Measurements from ENCODE around the gene PHF3.

The PHF3 gene

GRCh38 chr6:63644668-63645326, 9.2 kb downstream of the PHF3 start:
- peaks cover 8% of the 10 kb centered on the region; the same call in 1 of the 2 replicates for H3K36me3 ChIP-seq (ENCODE audit: control insufficient read depth, insufficient read depth, low read length)
- H3K9me3 ChIP-seq (ENCODE audit: control insufficient read depth, insufficient read depth, low read depth, low read length), result no peaks in the 10 kb centered on the region
- no peak overlapping the region for H3K9ac ChIP-seq (ENCODE audit: low read length)
- peaks cover 32% of the 10 kb centered on the region for H3K4me1 ChIP-seq (ENCODE audit: control insufficient read depth, insufficient read depth, low read length)
- no peaks in the 10 kb centered on the region for H3K27me3 ChIP-seq (ENCODE audit: control insufficient read depth, insufficient read depth, low read length)
- H3K4me3 ChIP-seq (ENCODE audit: low read depth, low read length), result no peak overlapping the region
- H3K27ac ChIP-seq (ENCODE audit: low read depth, low read length), result no peak overlapping the region

GRCh38 chr6:63649269-63649668, 13.7 kb downstream of the PHF3 start:
- H3K27ac ChIP-seq (ENCODE audit: low read depth, low read length), result no peak overlapping the region
- no peaks in the 10 kb centered on the region; the same call in 1 of the 2 replicates for H3K36me3 ChIP-seq (ENCODE audit: control insufficient read depth, insufficient read depth, low read length)
- peaks cover 3% of the 10 kb centered on the region; the same call in 1 of the 2 replicates for H3K9me3 ChIP-seq (ENCODE audit: control insufficient read depth, insufficient read depth, low read depth, low read length)
- H3K9ac ChIP-seq (ENCODE audit: low read length), result no peak overlapping the region
- no peak overlapping the region for H3K4me3 ChIP-seq (ENCODE audit: low read depth, low read length)
- peaks cover 12% of the 10 kb centered on the region for H3K4me1 ChIP-seq (ENCODE audit: control insufficient read depth, insufficient read depth, low read length)
- no peaks in the 10 kb centered on the region for H3K27me3 ChIP-seq (ENCODE audit: control insufficient read depth, insufficient read depth, low read length)

GRCh38 chr6:63649847-63650265, 14.3 kb downstream of the PHF3 start:
- Histone ChIP-seq H3K27me3 (ENCODE audit: control insufficient read depth, insufficient read depth, low read length) (no peaks in the 10 kb centered on the region), H3K36me3 (ENCODE audit: control insufficient read depth, insufficient read depth, low read length) (no peaks in the 10 kb centered on the region; the same call in 1 of the 2 replicates), H3K4me3 (ENCODE audit: low read depth, low read length) (no peak overlapping the region), H3K9me3 (ENCODE audit: control insufficient read depth, insufficient read depth, low read depth, low read length) (peaks cover 3% of the 10 kb centered on the region; the same call in 1 of the 2 replicates), H3K27ac (ENCODE audit: low read depth, low read length) (no peak overlapping the region), H3K4me1 (ENCODE audit: control insufficient read depth, insufficient read depth, low read length) (peaks cover 6% of the 10 kb centered on the region), H3K9ac (ENCODE audit: low read length) (no peak overlapping the region)

- no peaks in the 10 kb centered on the region for H3K36me3 ChIP-seq (ENCODE audit: control insufficient read depth, insufficient read depth, low read length)
- H3K27me3 ChIP-seq (ENCODE audit: control insufficient read depth, insufficient read depth, low read length), result no peaks in the 10 kb centered on the region
- no peak overlapping the region for H3K9ac ChIP-seq (ENCODE audit: low read length)
- H3K9me3 ChIP-seq (ENCODE audit: control insufficient read depth, insufficient read depth, low read depth, low read length), result peaks cover 3% of the 10 kb centered on the region; the same call in 1 of the 2 replicates
- H3K4me1 ChIP-seq (ENCODE audit: control insufficient read depth, insufficient read depth, low read length), result no peaks in the 10 kb centered on the region
- H3K27ac ChIP-seq (ENCODE audit: low read depth, low read length), result no peak overlapping the region
- no peak overlapping the region for H3K4me3 ChIP-seq (ENCODE audit: low read depth, low read length)
Measured at GRCh38 chr6:63652980-63653379, 17.4 kb downstream of the PHF3 start.

GRCh38 chr6:63660757-63661156, 25.2 kb downstream of the PHF3 start:
- peaks cover 4% of the 10 kb centered on the region; the same call in 1 of the 2 replicates for H3K4me1 ChIP-seq (ENCODE audit: control insufficient read depth, insufficient read depth, low read length)
- H3K9me3 ChIP-seq (ENCODE audit: control insufficient read depth, insufficient read depth, low read depth, low read length), result no peaks in the 10 kb centered on the region
- H3K27ac ChIP-seq (ENCODE audit: low read depth, low read length), result no peak overlapping the region
- no peak overlapping the region for H3K4me3 ChIP-seq (ENCODE audit: low read depth, low read length)
- H3K36me3 ChIP-seq (ENCODE audit: control insufficient read depth, insufficient read depth, low read length), result no peaks in the 10 kb centered on the region
- H3K27me3 ChIP-seq (ENCODE audit: control insufficient read depth, insufficient read depth, low read length), result no peaks in the 10 kb centered on the region
- no peak overlapping the region for H3K9ac ChIP-seq (ENCODE audit: low read length)

GRCh38 chr6:63661769-63662168, 26.2 kb downstream of the PHF3 start:
- Histone ChIP-seq H3K4me3 (ENCODE audit: low read depth, low read length) (no peak overlapping the region), H3K36me3 (ENCODE audit: control insufficient read depth, insufficient read depth, low read length) (no peaks in the 10 kb centered on the region), H3K27ac (ENCODE audit: low read depth, low read length) (no peak overlapping the region), H3K4me1 (ENCODE audit: control insufficient read depth, insufficient read depth, low read length) (peaks cover 4% of the 10 kb centered on the region; the same call in 1 of the 2 replicates), H3K9ac (ENCODE audit: low read length) (no peak overlapping the region), H3K9me3 (ENCODE audit: control insufficient read depth, insufficient read depth, low read depth, low read length) (no peaks in the 10 kb centered on the region), H3K27me3 (ENCODE audit: control insufficient read depth, insufficient read depth, low read length) (no peaks in the 10 kb centered on the region)

GRCh38 chr6:63663147-63663955, 27.7 kb downstream of the PHF3 start:
- no peak overlapping the region for H3K9ac ChIP-seq (ENCODE audit: low read length)
- no peak overlapping the region for H3K27ac ChIP-seq (ENCODE audit: low read depth, low read length)
- H3K36me3 ChIP-seq (ENCODE audit: control insufficient read depth, insufficient read depth, low read length), result no peaks in the 10 kb centered on the region
- no peak overlapping the region for H3K4me3 ChIP-seq (ENCODE audit: low read depth, low read length)
- no peaks in the 10 kb centered on the region for H3K9me3 ChIP-seq (ENCODE audit: control insufficient read depth, insufficient read depth, low read depth, low read length)
- peaks cover 4% of the 10 kb centered on the region; the same call in 1 of the 2 replicates for H3K4me1 ChIP-seq (ENCODE audit: control insufficient read depth, insufficient read depth, low read length)
- no peaks in the 10 kb centered on the region for H3K27me3 ChIP-seq (ENCODE audit: control insufficient read depth, insufficient read depth, low read length)

- Histone ChIP-seq H3K9ac (ENCODE audit: low read length) (no peak overlapping the region), H3K4me3 (ENCODE audit: low read depth, low read length) (no peak overlapping the region), H3K27ac (ENCODE audit: low read depth, low read length) (no peak overlapping the region), H3K4me1 (ENCODE audit: control insufficient read depth, insufficient read depth, low read length) (peaks cover 4% of the 10 kb centered on the region; the same call in 1 of the 2 replicates), H3K27me3 (ENCODE audit: control insufficient read depth, insufficient read depth, low read length) (no peaks in the 10 kb centered on the region), H3K36me3 (ENCODE audit: control insufficient read depth, insufficient read depth, low read length) (no peaks in the 10 kb centered on the region), H3K9me3 (ENCODE audit: control insufficient read depth, insufficient read depth, low read depth, low read length) (no peaks in the 10 kb centered on the region)
Measured at GRCh38 chr6:63663956-63664281, 28.3 kb downstream of the PHF3 start.

- Histone ChIP-seq H3K9me3 (ENCODE audit: control insufficient read depth, insufficient read depth, low read depth, low read length) (no peaks in the 10 kb centered on the region), H3K4me1 (ENCODE audit: control insufficient read depth, insufficient read depth, low read length) (peaks cover 19% of the 10 kb centered on the region; the same call in 1 of the 2 replicates), H3K36me3 (ENCODE audit: control insufficient read depth, insufficient read depth, low read length) (0 out of 2 replicates have a peak, but pooled peaks cover 7% of the 10 kb centered on the region), H3K27me3 (ENCODE audit: control insufficient read depth, insufficient read depth, low read length) (no peaks in the 10 kb centered on the region), H3K27ac (ENCODE audit: low read depth, low read length) (no peak overlapping the region), H3K9ac (ENCODE audit: low read length) (no peak overlapping the region), H3K4me3 (ENCODE audit: low read depth, low read length) (no peak overlapping the region)
Measured at GRCh38 chr6:63671098-63671754, 35.6 kb downstream of the PHF3 start.

- no peak overlapping the region for H3K4me3 ChIP-seq (ENCODE audit: low read depth, low read length)
- peaks cover 29% of the 10 kb centered on the region for H3K4me1 ChIP-seq (ENCODE audit: control insufficient read depth, insufficient read depth, low read length)
- H3K27me3 ChIP-seq (ENCODE audit: control insufficient read depth, insufficient read depth, low read length), result no peaks in the 10 kb centered on the region
- no peaks in the 10 kb centered on the region for H3K9me3 ChIP-seq (ENCODE audit: control insufficient read depth, insufficient read depth, low read depth, low read length)
- 0 out of 2 replicates have a peak, but pooled peaks cover 7% of the 10 kb centered on the region for H3K36me3 ChIP-seq (ENCODE audit: control insufficient read depth, insufficient read depth, low read length)
- H3K9ac ChIP-seq (ENCODE audit: low read length), result no peak overlapping the region
- peak overlapping the region; percentile 38; the same call in 1 of the 2 replicates for H3K27ac ChIP-seq (ENCODE audit: low read depth, low read length)
Measured at GRCh38 chr6:63672582-63673129, 37.1 kb downstream of the PHF3 start.
